GM23338 (cell line): ENCODE results near the gene CEACAM8. TPM values are rescaled to one million over a fixed set of nuclear protein-coding genes. Genes with fewer than 3 reads are reported as not detected.

ENCODE experiments used
- ATAC-seq: fragments of 200-7000 bp; cut with Tn5 transposase; 3 replicates; pipeline ENCODE4 v1.9.1; 2020
- DNase-seq: peaks from one replicate; pipeline ENCODE4 v3.0.0-alpha.2; 2015; ENCODE audit warnings: low spot score
- H2AFZ ChIP-seq: fragments of 200-600 bp; sonication (generic); 2 replicates; pipeline ENCODE4 v1.8.0; 2016; ENCODE audit warnings: antibody characterized with exemption, mild to moderate bottlenecking, moderate library complexity
- H3F3A ChIP-seq: fragments of 200-600 bp; sonication (generic); replicated peaks from 2 replicates; pipeline ENCODE4 v1.8.0; 2017; ENCODE audit warnings: antibody characterized with exemption, mixed run types, low read depth
- H3K27ac ChIP-seq: fragments of 200-600 bp; sonication (generic); 2 replicates; pipeline ENCODE4 v1.6.1; 2016; ENCODE audit warnings: low read depth
- H3K27me3 ChIP-seq: fragments of 200-600 bp; sonication (generic); 2 replicates; pipeline ENCODE4 v1.8.0; 2016; ENCODE audit warnings: mild to moderate bottlenecking, mixed run types, moderate library complexity; ENCODE audit not compliant: insufficient read depth
- H3K36me3 ChIP-seq: fragments of 200-600 bp; sonication (generic); 2 replicates; pipeline ENCODE4 v1.8.0; 2016; ENCODE audit warnings: mild to moderate bottlenecking; ENCODE audit not compliant: insufficient read depth
- H3K4me1 ChIP-seq: fragments of 200-600 bp; sonication (generic); 2 replicates; pipeline ENCODE4 v1.8.0; 2016; ENCODE audit warnings: mild to moderate bottlenecking, moderate library complexity; ENCODE audit not compliant: insufficient read depth
- H3K4me2 ChIP-seq: fragments of 200-600 bp; sonication (generic); 2 replicates; pipeline ENCODE4 v1.7.1; 2017; ENCODE audit warnings: mixed run types
- H3K4me3 ChIP-seq: fragments of 200-600 bp; sonication (generic); 2 replicates; pipeline ENCODE4 v1.6.1; 2016; ENCODE audit warnings: mixed run types
- H3K79me2 ChIP-seq: fragments of 200-600 bp; sonication (generic); replicated peaks from 2 replicates; pipeline ENCODE4 v1.8.0; 2017; ENCODE audit warnings: mild to moderate bottlenecking; ENCODE audit not compliant: insufficient read depth
- H3K9me2 ChIP-seq: fragments of 200-600 bp; sonication (generic); 2 replicates; pipeline ENCODE4 v1.8.0; 2017; ENCODE audit not compliant: insufficient read depth
- H4K20me1 ChIP-seq: fragments of 200-600 bp; sonication (generic); replicated peaks from 2 replicates; pipeline ENCODE4 v1.8.0; 2017; ENCODE audit warnings: mild to moderate bottlenecking; ENCODE audit not compliant: insufficient read depth
- H3K27ac Mint-ChIP-seq: 2 replicates; pipeline ENCODE4 v1.8.0; 2020; ENCODE audit warnings: inconsistent platforms, mild to moderate bottlenecking, moderate library complexity, mixed read lengths
- H3K27me3 Mint-ChIP-seq: 3 replicates; pipeline ENCODE4 v1.8.0; 2022; ENCODE audit warnings: low read depth, mild to moderate bottlenecking, moderate library complexity, mixed read lengths, inconsistent platforms; ENCODE audit not compliant: insufficient read depth, poor library complexity
- H3K36me3 Mint-ChIP-seq: 3 replicates; pipeline ENCODE4 v1.8.0; 2021; ENCODE audit warnings: low read depth, mild to moderate bottlenecking, inconsistent platforms, moderate library complexity, mixed read lengths
- H3K4me1 Mint-ChIP-seq: 3 replicates; pipeline ENCODE4 v1.8.0; 2020; ENCODE audit warnings: mild to moderate bottlenecking, inconsistent platforms, mixed read lengths
- H3K4me3 Mint-ChIP-seq: 3 replicates; pipeline ENCODE4 v1.8.0; 2021; ENCODE audit warnings: moderate library complexity, mild to moderate bottlenecking, inconsistent platforms, mixed read lengths
- H3K9me3 Mint-ChIP-seq: 3 replicates; pipeline ENCODE4 v1.8.0; 2020; ENCODE audit warnings: moderate library complexity, mild to moderate bottlenecking, inconsistent platforms, mixed read lengths
- CTCF ChIP-seq, 2 experiments: fragments of 200-600 bp in 1 of 2; sonication (generic) in 1 of 2; conservative IDR thresholded peaks; 2 replicates each; pipeline versions ENCODE4 v1.5.1 to v1.6.1; 2016 to 2017; ENCODE audit warnings: antibody characterized with exemption in 2 of 2, low read depth in 2 of 2, mild to moderate bottlenecking in 2 of 2, moderate library complexity in 1 of 2
- ETS1 ChIP-seq: IDR thresholded peaks from 2 replicates; pipeline ENCODE4 v1.6.1; 2016; ENCODE audit warnings: antibody characterized with exemption
- EZH2phosphoT487 ChIP-seq: fragments of 200-600 bp; sonication (generic); IDR thresholded peaks from one replicate; pipeline ENCODE4 v1.8.1; 2018; ENCODE audit warnings: antibody characterized with exemption; ENCODE audit not compliant: unreplicated experiment
- JUNB ChIP-seq: IDR thresholded peaks from one replicate; pipeline ENCODE4 v1.6.1; 2016; ENCODE audit warnings: antibody characterized with exemption; ENCODE audit not compliant: unreplicated experiment
- NANOG ChIP-seq: IDR thresholded peaks from 2 replicates; pipeline ENCODE4 v1.6.1; 2016; ENCODE audit warnings: antibody characterized with exemption, borderline replicate concordance
- POLR2AphosphoS5 ChIP-seq: IDR thresholded peaks from 2 replicates; pipeline ENCODE4 v1.6.1; 2016; ENCODE audit warnings: antibody characterized with exemption, low read depth
- REST ChIP-seq: IDR thresholded peaks from one replicate; pipeline ENCODE4 v1.6.1; 2018; ENCODE audit warnings: antibody characterized with exemption; ENCODE audit not compliant: unreplicated experiment
- STAT1 ChIP-seq: IDR thresholded peaks from one replicate; pipeline ENCODE4 v1.6.1; 2016; ENCODE audit warnings: antibody characterized with exemption; ENCODE audit not compliant: unreplicated experiment
- ZNF114 ChIP-seq: fragments of 250-450 bp; sonication (Bioruptor Pico); IDR thresholded peaks from 2 replicates; pipeline ENCODE4 v1.5.0; 2020; ENCODE audit warnings: mild to moderate bottlenecking, moderate library complexity
- ZNF331 ChIP-seq: fragments of 250-450 bp; sonication (Bioruptor Pico); IDR thresholded peaks from 2 replicates; pipeline ENCODE4 v1.5.0; 2020; ENCODE audit warnings: low read depth, mild to moderate bottlenecking, moderate library complexity
- ZNF462 ChIP-seq: fragments of 250-450 bp; sonication (Bioruptor Pico); IDR thresholded peaks from 2 replicates; pipeline ENCODE4 v1.5.0; 2020; ENCODE audit warnings: mild to moderate bottlenecking, moderate library complexity
- polyA plus RNA-seq: library from polyadenylated mRNA; unstranded; fragments of >200 nt; fragmentation: Nextera tagmentation; extraction: Ambion mirVana; gene quantifications from 2 replicates; pipeline ENCODE4 v1.2.1, GENCODE V29; 2016
- total RNA-seq: library from RNA; depleted of rRNA; stranded (reverse); fragments of >200 nt; shearing (Covaris generic); gene quantifications from 2 replicates; pipeline ENCODE4 v1.2.3, GENCODE V29; 2014

CEACAM8 gene
- total and polyA plus RNA-seq, 2 experiments from 2014 or later = not detected

GRCh38 chr19:42589792-42590191 lies 4.9 kb downstream of the CEACAM8 start (continued):
- no peak for TF ChIP-seq ZNF462
- TF ChIP-seq CTCF (conservative IDR thresholded peaks at IDR 0.05; ENCODE audit: low read depth in 2 of 2) = no peak
- TF ChIP-seq ZNF114 (CRISPR knock-in tag) = no peak
- TF ChIP-seq POLR2AphosphoS5 = no peak
- no peak for TF ChIP-seq EZH2phosphoT487
- TF ChIP-seq STAT1 = no peak

- no peaks in the 10 kb centered on the region for H3K4me1 Mint-ChIP-seq
- TF ChIP-seq NANOG (no peak), EZH2phosphoT487 (no peak), REST (no peak), ETS1 (no peak), STAT1 (no peak), JUNB (no peak), POLR2AphosphoS5 (no peak), ZNF331 (CRISPR knock-in tag) (no peak)
Measured at GRCh38 chr19:42584466-42584865, 10.3 kb downstream of the CEACAM8 start.

More at GRCh38 chr19:42584466-42584865, 10.3 kb downstream of the CEACAM8 start:
- no peak overlapping the region for H3K27ac Mint-ChIP-seq
- Histone ChIP-seq H3F3A (no peaks in the 10 kb centered on the region), H3K4me2 (no peak overlapping the region), H3K79me2 (no peaks in the 10 kb centered on the region), H3K36me3 (no peaks in the 10 kb centered on the region), H3K4me3 (no peak overlapping the region), H3K9me2 (peaks cover 2% of the 10 kb centered on the region; the same call in 1 of the 2 replicates), H4K20me1 (no peaks in the 10 kb centered on the region), H2AFZ (no peak overlapping the region), H3K27me3 (no peaks in the 10 kb centered on the region), H3K4me1 (no peaks in the 10 kb centered on the region), H3K27ac (no peak overlapping the region)
- no peak overlapping the region for H3K4me3 Mint-ChIP-seq
- H3K27me3 Mint-ChIP-seq = peaks cover 2% of the 10 kb centered on the region
- no peaks in the 10 kb centered on the region for H3K9me3 Mint-ChIP-seq
- no peaks in the 10 kb centered on the region for H3K36me3 Mint-ChIP-seq
- ATAC-seq (no peak), DNase-seq (no peak)
